ENCODE data around the gene PGC.

Gene PGC

GRCh38 chr6:41755895-41756294 lies 8.7 kb upstream of the PGC start:
- TF ChIP-seq CTCF (IDR thresholded peaks at IDR 0.05; ENCODE audit: low read depth, low read length) = no peak
- DNase-seq (ENCODE audit: extremely low read depth, low read depth) = no peak

- no peak for DNase-seq (ENCODE audit: extremely low read depth, low read depth)
- TF ChIP-seq CTCF (IDR thresholded peaks at IDR 0.05; ENCODE audit: low read depth, low read length) = no peak
These were observed 3.2 kb upstream of the PGC start for GRCh38 chr6:41750374-41750773.

- TF ChIP-seq CTCF (IDR thresholded peaks at IDR 0.05; ENCODE audit: low read depth, low read length) = no peak
- DNase-seq (ENCODE audit: extremely low read depth, low read depth) = no peak
These were observed 1.3 kb upstream of the PGC start for GRCh38 chr6:41748542-41748941.

GRCh38 chr6:41748102-41748477 lies 893 bp upstream of the PGC start:
- no peak for DNase-seq (ENCODE audit: extremely low read depth, low read depth)
- TF ChIP-seq CTCF (IDR thresholded peaks at IDR 0.05; ENCODE audit: low read depth, low read length) = no peak

GRCh38 chr6:41746107-41746506 lies 1.1 kb downstream of the PGC start:
- no peak for DNase-seq (ENCODE audit: extremely low read depth, low read depth)
- TF ChIP-seq CTCF (IDR thresholded peaks at IDR 0.05; ENCODE audit: low read depth, low read length) = no peak

GRCh38 chr6:41744236-41744787 lies 2.9 kb downstream of the PGC start:
- DNase-seq (ENCODE audit: extremely low read depth, low read depth) = no peak
- no peak for TF ChIP-seq CTCF (IDR thresholded peaks at IDR 0.05; ENCODE audit: low read depth, low read length)

- DNase-seq (ENCODE audit: extremely low read depth, low read depth) = no peak
- TF ChIP-seq CTCF (IDR thresholded peaks at IDR 0.05; ENCODE audit: low read depth, low read length) = no peak
These were observed 3.6 kb downstream of the PGC start for GRCh38 chr6:41743406-41744235.
